ENCODE measurements around the gene PKP4.

GRCh38 chr2:158662421-158662820, 205.7 kb downstream of the PKP4 start:
- no peak for TF ChIP-seq POLR2A (IDR thresholded peaks at IDR 0.05)
- no peak for TF ChIP-seq CTCF (IDR thresholded peaks at IDR 0.05)
